HG03095 (cell line): ENCODE data around the gene CLDN24.

Experiments
- ATAC-seq: cut with Tn5 transposase; IDR thresholded peaks from one replicate; pipeline ENCODE4 v1.9.1; 2021; ENCODE audit warnings: moderate library complexity; ENCODE audit not compliant: unreplicated experiment

CLDN24 gene

GRCh38 chr4:183286590-183287308 is 35.5 kb downstream of the CLDN24 start:
- ATAC-seq = no peak

DNA sequence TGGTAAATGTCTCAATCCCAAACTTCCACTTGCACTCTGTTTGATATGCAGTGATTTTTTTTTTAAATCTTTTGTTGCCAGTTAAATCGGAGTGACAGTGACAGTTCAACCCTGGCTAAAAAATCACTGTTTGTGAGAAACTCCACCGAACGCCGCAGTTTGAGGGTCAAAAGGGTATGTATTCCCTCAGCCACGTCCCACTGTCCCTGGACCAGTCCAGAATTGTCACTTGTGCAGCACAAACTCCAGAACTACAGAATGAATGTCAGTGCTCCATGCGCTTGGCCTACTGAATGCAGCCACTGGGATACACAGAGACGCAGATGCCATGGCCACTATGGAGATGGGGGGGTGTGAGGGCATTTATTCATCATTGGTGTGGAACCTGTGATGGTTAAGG is 36.3 kb downstream of the CLDN24 start:
- no peak for ATAC-seq

GRCh38 chr4:183284965-183285364 is 37.3 kb downstream of the CLDN24 start:
- no peak for ATAC-seq

DNA sequence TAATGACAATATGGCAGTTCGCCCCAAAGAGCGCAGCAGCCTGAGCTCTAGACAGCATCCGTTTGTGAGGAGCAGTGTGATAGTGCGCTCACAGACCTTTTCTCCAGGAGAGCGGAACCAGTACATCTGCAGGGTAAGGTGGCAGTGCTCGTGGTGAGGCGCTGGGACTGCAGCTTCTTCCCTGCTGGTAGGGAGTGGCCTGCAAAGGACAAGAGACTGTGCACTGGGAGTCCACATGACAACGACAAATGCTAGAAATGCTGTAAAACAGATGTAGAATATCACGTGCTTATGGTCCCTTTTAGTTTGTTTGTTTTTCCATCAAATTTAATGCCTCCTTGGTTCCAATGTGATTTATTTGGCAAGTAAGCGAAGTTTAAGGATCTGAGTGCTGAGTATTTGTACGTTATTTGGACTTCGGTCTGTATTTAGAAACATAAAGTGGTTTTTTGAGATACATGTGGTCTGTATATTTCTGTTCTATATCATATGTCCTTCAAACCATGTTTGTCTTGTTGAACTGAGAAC is 37.9 kb downstream of the CLDN24 start:
- no peak for ATAC-seq

DNA sequence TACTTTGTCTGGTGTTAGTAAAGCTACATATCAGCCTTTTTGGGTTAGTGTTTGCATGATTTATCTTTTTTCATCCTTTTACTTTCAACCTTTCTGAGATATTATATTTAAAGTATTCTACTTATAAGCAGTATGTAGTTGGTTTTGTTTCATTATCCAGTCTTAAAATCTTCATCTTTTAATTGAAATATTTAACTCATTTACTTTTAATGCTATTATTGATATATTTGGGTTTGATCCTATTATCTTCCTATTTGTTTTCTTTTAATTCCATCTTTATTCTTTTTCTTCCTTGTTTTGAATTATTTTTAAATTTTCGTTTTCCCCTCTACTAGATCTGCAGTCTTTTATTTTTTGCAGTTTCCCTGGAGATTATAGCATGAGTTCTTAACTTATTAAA is 46.1 kb downstream of the CLDN24 start:
- ATAC-seq = no peak

- ATAC-seq = no peak
Measured at GRCh38 chr4:183272384-183272783, 49.8 kb downstream of the CLDN24 start.
